Measurements from ENCODE around the gene MAP3K5. TPM values are rescaled to one million over a fixed set of nuclear protein-coding genes. Genes with fewer than 3 reads are reported as not detected.

Gene MAP3K5
- total RNA-seq, 1 donor from 2014 or later, result 0.02 TPM

GRCh38 chr6:136809091-136809860 is 17.0 kb upstream of the MAP3K5 start:
- no peaks in the 10 kb centered on the region for H3K4me1 ChIP-seq
- H3K4me3 ChIP-seq, result no peak overlapping the region
- no peaks in the 10 kb centered on the region for H3F3A ChIP-seq (ENCODE audit: low read depth)
- H3K9ac ChIP-seq, result no peak overlapping the region
- H3K9me3 ChIP-seq (ENCODE audit: low read depth), result no peaks in the 10 kb centered on the region
- no peaks in the 10 kb centered on the region for H3K36me3 Mint-ChIP-seq
- no peaks in the 10 kb centered on the region for H3K27me3 ChIP-seq
- no peak overlapping the region for H3K4me2 ChIP-seq
- no peaks in the 10 kb centered on the region for H4K20me1 ChIP-seq (ENCODE audit: low read depth)
- H3K27ac Mint-ChIP-seq, result no peak overlapping the region
- H3K27ac ChIP-seq, result no peak overlapping the region
- DNase-seq (ENCODE audit: low spot score), result no peak
- no peak overlapping the region for H3K4me3 Mint-ChIP-seq
- H3K27me3 Mint-ChIP-seq (ENCODE audit: insufficient read depth, low read depth), result no peaks in the 10 kb centered on the region
- H3K9me3 Mint-ChIP-seq, result no peaks in the 10 kb centered on the region
- H3K4me1 Mint-ChIP-seq, result no peaks in the 10 kb centered on the region
- TF ChIP-seq CTCF (IDR thresholded peaks at IDR 0.05) (no peak), EZH2 (IDR thresholded peaks at IDR 0.05) (no peak), EZH2phosphoT487 (IDR thresholded peaks at IDR 0.05) (no peak)
- no peaks in the 10 kb centered on the region for H3K36me3 ChIP-seq
- no peak overlapping the region for H2AFZ ChIP-seq (replicated peaks)
- no peaks in the 10 kb centered on the region for H3K79me2 ChIP-seq (ENCODE audit: low read depth)

GRCh38 chr6:136803608-136804007 is 11.3 kb upstream of the MAP3K5 start:
- Histone ChIP-seq H3K4me3 (no peak overlapping the region), H3K4me2 (no peak overlapping the region), H2AFZ (replicated peaks) (no peak overlapping the region), H3K27me3 (no peaks in the 10 kb centered on the region), H3K79me2 (ENCODE audit: low read depth) (no peaks in the 10 kb centered on the region), H3K27ac (no peak overlapping the region), H4K20me1 (ENCODE audit: low read depth) (no peaks in the 10 kb centered on the region), H3K9me3 (ENCODE audit: low read depth) (no peaks in the 10 kb centered on the region), H3K4me1 (no peaks in the 10 kb centered on the region), H3K9ac (no peak overlapping the region), H3F3A (ENCODE audit: low read depth) (no peaks in the 10 kb centered on the region), H3K36me3 (no peaks in the 10 kb centered on the region)
- TF ChIP-seq EZH2 (IDR thresholded peaks at IDR 0.05) (no peak), CTCF (IDR thresholded peaks at IDR 0.05) (no peak), EZH2phosphoT487 (IDR thresholded peaks at IDR 0.05) (no peak)
- H3K27me3 Mint-ChIP-seq (ENCODE audit: insufficient read depth, low read depth), result peaks cover 2% of the 10 kb centered on the region
- DNase-seq (ENCODE audit: low spot score), result no peak
- no peak overlapping the region for H3K27ac Mint-ChIP-seq
- no peak overlapping the region for H3K4me3 Mint-ChIP-seq
- no peaks in the 10 kb centered on the region for H3K4me1 Mint-ChIP-seq
- H3K9me3 Mint-ChIP-seq, result no peaks in the 10 kb centered on the region
- H3K36me3 Mint-ChIP-seq, result no peaks in the 10 kb centered on the region

- Mint-ChIP-seq H3K4me3 (no peak overlapping the region), H3K36me3 (no peaks in the 10 kb centered on the region), H3K4me1 (no peaks in the 10 kb centered on the region), H3K27ac (no peak overlapping the region), H3K9me3 (no peaks in the 10 kb centered on the region), H3K27me3 (ENCODE audit: insufficient read depth, low read depth) (peaks cover 3% of the 10 kb centered on the region)
- no peak overlapping the region for H3K9ac ChIP-seq
- H3K79me2 ChIP-seq (ENCODE audit: low read depth), result no peaks in the 10 kb centered on the region
- no peak overlapping the region for H2AFZ ChIP-seq (replicated peaks)
- no peaks in the 10 kb centered on the region for H3K4me1 ChIP-seq
- H3F3A ChIP-seq (ENCODE audit: low read depth), result no peaks in the 10 kb centered on the region
- no peak overlapping the region for H3K27ac ChIP-seq
- TF ChIP-seq EZH2 (IDR thresholded peaks at IDR 0.05) (no peak), EZH2phosphoT487 (IDR thresholded peaks at IDR 0.05) (no peak), CTCF (IDR thresholded peaks at IDR 0.05) (no peak)
- DNase-seq (ENCODE audit: low spot score), result no peak
- no peak overlapping the region for H3K4me2 ChIP-seq
- no peak overlapping the region for H3K4me3 ChIP-seq
- no peaks in the 10 kb centered on the region for H3K9me3 ChIP-seq (ENCODE audit: low read depth)
- no peaks in the 10 kb centered on the region for H3K36me3 ChIP-seq
- no peaks in the 10 kb centered on the region for H4K20me1 ChIP-seq (ENCODE audit: low read depth)
- H3K27me3 ChIP-seq, result no peaks in the 10 kb centered on the region
These were observed 9.3 kb upstream of the MAP3K5 start for GRCh38 chr6:136801581-136801980.
